ENCODE data around the gene MCUR1. TPM values are rescaled to one million over a fixed set of nuclear protein-coding genes. Genes with fewer than 3 reads are reported as not detected.

The MCUR1 gene, protein sequence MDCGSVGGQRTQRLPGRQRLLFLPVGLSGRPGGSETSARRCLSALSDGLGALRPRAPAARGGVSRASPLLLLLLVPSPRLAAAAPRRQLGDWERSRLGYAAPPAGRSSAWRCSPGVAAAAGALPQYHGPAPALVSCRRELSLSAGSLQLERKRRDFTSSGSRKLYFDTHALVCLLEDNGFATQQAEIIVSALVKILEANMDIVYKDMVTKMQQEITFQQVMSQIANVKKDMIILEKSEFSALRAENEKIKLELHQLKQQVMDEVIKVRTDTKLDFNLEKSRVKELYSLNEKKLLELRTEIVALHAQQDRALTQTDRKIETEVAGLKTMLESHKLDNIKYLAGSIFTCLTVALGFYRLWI
- total RNA-seq, result 7.8 and 8.9 TPM in 2 replicates

DNA sequence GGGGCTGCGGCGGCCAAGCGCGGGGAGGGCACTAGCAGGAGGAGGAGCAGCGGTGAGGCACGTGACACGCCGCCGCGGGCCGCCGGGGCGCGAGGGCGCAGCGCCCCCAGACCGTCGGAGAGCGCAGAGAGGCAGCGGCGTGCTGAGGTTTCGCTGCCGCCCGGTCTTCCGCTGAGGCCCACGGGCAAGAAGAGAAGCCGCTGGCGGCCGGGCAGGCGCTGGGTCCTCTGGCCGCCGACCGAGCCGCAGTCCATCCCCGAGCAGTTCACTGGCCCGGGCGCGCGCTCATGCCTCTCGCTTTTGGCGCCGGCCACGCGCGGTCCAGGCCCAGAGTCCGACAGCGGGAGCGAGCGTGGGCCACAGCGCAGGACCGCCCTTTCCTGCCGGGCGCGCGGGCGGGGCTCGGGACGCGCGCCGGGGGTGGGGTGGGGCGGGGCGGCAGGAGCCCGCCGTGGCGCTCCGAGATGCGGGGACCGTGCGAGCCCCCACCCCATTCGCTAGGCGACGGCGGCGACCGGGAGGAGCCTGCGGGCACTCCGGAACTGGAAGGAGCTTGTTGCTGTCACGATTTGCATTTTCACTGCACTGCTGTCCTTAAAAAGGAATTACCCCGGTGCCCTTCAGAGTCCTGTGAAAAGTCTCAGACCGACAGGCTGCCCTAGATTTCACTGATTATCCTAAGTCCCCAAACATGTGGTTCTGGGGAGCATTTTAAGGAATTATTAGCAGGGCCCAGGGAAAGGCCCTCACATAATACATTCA lies at the start of gene MCUR1:
Gene MCUR1 (minus strand): TSS at position 382 of the 762 bp plus-strand sequence. CDS start 128 bp downstream, at position 254.

Other genes with a start within 250 kb of the MCUR1 start
- gene SIRT5, start 240.0 kb downstream of the MCUR1 start, total RNA-seq, result 5.1 and 7.5 TPM in 2 replicates
- gene NOL7, start 199.2 kb downstream of the MCUR1 start, total RNA-seq, result 62.3 and 87.0 TPM in 2 replicates
- gene RANBP9, start 102.7 kb downstream of the MCUR1 start, total RNA-seq, result 15.3 and 21.6 TPM in 2 replicates
- gene RNF182, start 110.4 kb upstream of the MCUR1 start, total RNA-seq, result 3.9 and 4.3 TPM in 2 replicates

All from myometrial cell (primary cell).